Heart left ventricle (tissue), 13 donors: ENCODE measurements around the gene KLHDC8A.

Experiments used
- CTCF ChIP-seq, 12 donors: fragments of 200-600 bp; sonication (generic) in 4 of 12; IDR thresholded peaks; one replicate each; pipeline versions ENCODE4 v1.5.0 to v1.8.0; 2018 to 2022; ENCODE audit warnings: antibody characterized with exemption in 12 of 12, mild to moderate bottlenecking in 5 of 12
- POLR2A ChIP-seq, 2 donors: fragments of 450-650 bp; IDR thresholded peaks; one replicate each; pipeline ENCODE4 v1.6.1; 2017; ENCODE audit warnings: antibody characterized with exemption in 2 of 2, mild to moderate bottlenecking in 2 of 2, moderate library complexity in 2 of 2
- donor health status: ischemic (EF 13 %, LVEDD 7.1; RV severe dilation, severe dysfunction).
- donor health status: DM: no; HTN: yes; CAD: no.
- donor health status: DM: no; HTN: no; CAD: no.
- donor health status: ischemic (EF 25% LVEDD 6.9; RV normal size, moderate dysfunction).
- donor health status: ischemic (EF 25% LVEDD 5.7; RV mildly dilated, moderate dysfunction).
- donor health status: ischemic (EF 35%, LVEDD 5.7; RV mildly dilated, moderate dysfunction).
- donor health status: nonischemic (EF 11% LVEDD 7.7; RV severe dilation, severe dysfunction).
- donor health status: DM: yes; HTN: yes; CAD: no.
- donor health status: PGD.
- donor health status: ischemic (EF 29% LVEDD 5.4; RV normal size, mild dysfunction).
- donor health status: nonischemic (EF 23%, LVEDD 6.1; RV moderate dilation, normal function).

GRCh38 chr1:205330150-205330549 is 26.6 kb downstream of the KLHDC8A start:
- no peak for TF ChIP-seq CTCF (IDR thresholded peaks at IDR 0.05)
- no peak for TF ChIP-seq POLR2A (IDR thresholded peaks at IDR 0.05)
